NCI-H1092 treated with DMSO at 0.1 percent for 48 hours (cell line): ENCODE results near the gene FTO.

Experiments used
- DNase-seq: peaks from one replicate; lab custom pipeline; 2025; lab: John Stamatoyannopoulos, UW

The FTO gene

GRCh38 chr16:53900667-53901066 is 196.7 kb downstream of the FTO start:
- DNase-seq = no peak

- peak; percentile 36 for DNase-seq
These were observed 197.5 kb downstream of the FTO start for GRCh38 chr16:53901408-53901807.

- no peak for DNase-seq
These were observed 200.6 kb downstream of the FTO start for GRCh38 chr16:53904533-53904932.

- DNase-seq = no peak
These were observed 201.1 kb downstream of the FTO start for GRCh38 chr16:53905028-53905427.

GRCh38 chr16:53908731-53909130 is 204.8 kb downstream of the FTO start:
- DNase-seq = no peak

- DNase-seq = no peak
These were observed 207.0 kb downstream of the FTO start for GRCh38 chr16:53910990-53911389.

GRCh38 chr16:53911513-53911912 is 207.6 kb downstream of the FTO start:
- DNase-seq = no peak

- no peak for DNase-seq
These were observed 208.2 kb downstream of the FTO start for GRCh38 chr16:53912155-53912554.

GRCh38 chr16:53913099-53913870 is 209.3 kb downstream of the FTO start:
- DNase-seq = no peak

GRCh38 chr16:53913920-53914319 is 210.0 kb downstream of the FTO start:
- no peak for DNase-seq

GRCh38 chr16:53914736-53915135 is 210.8 kb downstream of the FTO start:
- DNase-seq = no peak

GRCh38 chr16:53915452-53916160 is 211.7 kb downstream of the FTO start:
- DNase-seq = no peak

- DNase-seq = no peak
These were observed 217.0 kb downstream of the FTO start for GRCh38 chr16:53920988-53921387.

GRCh38 chr16:53922067-53922806 is 218.3 kb downstream of the FTO start:
- no peak for DNase-seq

GRCh38 chr16:53922807-53923571 is 219.0 kb downstream of the FTO start:
- DNase-seq = peak; percentile 96

- DNase-seq = no peak
These were observed 220.6 kb downstream of the FTO start for GRCh38 chr16:53924331-53925106.

GRCh38 chr16:53925107-53925410 is 221.1 kb downstream of the FTO start:
- no peak for DNase-seq

- no peak for DNase-seq
These were observed 221.6 kb downstream of the FTO start for GRCh38 chr16:53925526-53925925.

GRCh38 chr16:53926209-53926608 is 222.3 kb downstream of the FTO start:
- DNase-seq = no peak

- no peak for DNase-seq
These were observed 229.0 kb downstream of the FTO start for GRCh38 chr16:53932975-53933374.

- DNase-seq = peak; percentile 11
These were observed 229.5 kb downstream of the FTO start for GRCh38 chr16:53933407-53933806.

- DNase-seq = no peak
These were observed 232.1 kb downstream of the FTO start for GRCh38 chr16:53936052-53936451.
